HG02885 (cell line): ENCODE data around the gene FOXR2.

Source experiments
- ATAC-seq: cut with Tn5 transposase; IDR thresholded peaks from one replicate; pipeline ENCODE4 v1.9.1; 2021; ENCODE audit warnings: mild to moderate bottlenecking; ENCODE audit not compliant: unreplicated experiment, poor library complexity

Gene FOXR2

GRCh38 chrX:55623100-55623499 is at the start of gene FOXR2:
FOXR2 (plus strand) TSS chrX:55623400; CDS start chrX:55623712, 312 bp downstream.
- ATAC-seq: no peak

GRCh38 chrX:55579115-55579514 is 44.1 kb upstream of the FOXR2 start:
- ATAC-seq: no peak

- ATAC-seq: no peak
Measured at GRCh38 chrX:55582447-55582846, 40.8 kb upstream of the FOXR2 start.

GRCh38 chrX:55593296-55593695 is 29.9 kb upstream of the FOXR2 start:
- ATAC-seq: no peak

GRCh38 chrX:55593756-55594257 is 29.4 kb upstream of the FOXR2 start:
- no peak for ATAC-seq

- no peak for ATAC-seq
Measured at GRCh38 chrX:55598333-55598732, 24.9 kb upstream of the FOXR2 start.

- ATAC-seq: no peak
Measured at GRCh38 chrX:55619547-55619946, 3.7 kb upstream of the FOXR2 start.

GRCh38 chrX:55624403-55624802 is 1.2 kb downstream of the FOXR2 start:
- no peak for ATAC-seq

GRCh38 chrX:55636109-55636508 is 12.9 kb downstream of the FOXR2 start:
- no peak for ATAC-seq

GRCh38 chrX:55638933-55639332 is 15.7 kb downstream of the FOXR2 start:
- peak; percentile 81 for ATAC-seq

- ATAC-seq: peak; percentile 63
Measured at GRCh38 chrX:55640854-55641253, 17.7 kb downstream of the FOXR2 start.

GRCh38 chrX:55648434-55648833 is 25.2 kb downstream of the FOXR2 start:
- peak; percentile 39 for ATAC-seq

- no peak for ATAC-seq
Measured at GRCh38 chrX:55659931-55660330, 36.7 kb downstream of the FOXR2 start.

- ATAC-seq: peak; percentile 71
Measured at GRCh38 chrX:55663584-55663983, 40.4 kb downstream of the FOXR2 start.

- no peak for ATAC-seq
Measured at GRCh38 chrX:55668084-55668483, 44.9 kb downstream of the FOXR2 start.
